Ishikawa (cell line): Measurements from ENCODE around the gene TSHZ3.

Experiments
- CREB1 ChIP-seq: IDR thresholded peaks from 2 replicates; pipeline ENCODE4 v1.6.1; 2012; ENCODE audit warnings: low read depth
- EP300 ChIP-seq: IDR thresholded peaks from 2 replicates; pipeline ENCODE4 v1.6.1; 2012; ENCODE audit warnings: borderline replicate concordance
- NFIC ChIP-seq: IDR thresholded peaks from 2 replicates; pipeline ENCODE4 v1.6.1; 2012
- RAD21 ChIP-seq: IDR thresholded peaks from 2 replicates; pipeline ENCODE4 v1.6.1; 2012; ENCODE audit warnings: low read depth
- REST ChIP-seq: IDR thresholded peaks from 2 replicates; pipeline ENCODE4 v1.6.1; 2012; ENCODE audit warnings: low read depth, mild to moderate bottlenecking
- TCF12 ChIP-seq: IDR thresholded peaks from 2 replicates; pipeline ENCODE4 v1.6.1; 2012; ENCODE audit warnings: low read depth
- USF1 ChIP-seq: IDR thresholded peaks from 2 replicates; pipeline ENCODE4 v1.6.1; 2012
- YY1 ChIP-seq: IDR thresholded peaks from 2 replicates; pipeline ENCODE4 v1.6.1; 2012; ENCODE audit warnings: low read depth
- TF ChIP-seq, protein P1 (sequence below): IDR thresholded peaks from 2 replicates; pipeline ENCODE4 v1.6.1; 2012

GRCh38 chr19:31364963-31365362, 15.7 kb upstream of the TSHZ3 start:
- TF ChIP-seq RAD21, result no peak
- TF ChIP-seq CREB1, result no peak
- TF ChIP-seq TCF12, result no peak
- TF ChIP-seq, protein P1, sequence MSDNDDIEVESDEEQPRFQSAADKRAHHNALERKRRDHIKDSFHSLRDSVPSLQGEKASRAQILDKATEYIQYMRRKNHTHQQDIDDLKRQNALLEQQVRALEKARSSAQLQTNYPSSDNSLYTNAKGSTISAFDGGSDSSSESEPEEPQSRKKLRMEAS, result no peak
- no peak for TF ChIP-seq USF1
- TF ChIP-seq REST, result no peak
- no peak for TF ChIP-seq YY1
- TF ChIP-seq EP300, result no peak
- TF ChIP-seq NFIC, result no peak
